Naive thymus-derived CD4-positive, alpha-beta T cell (primary cell): ENCODE measurements around the gene LENG8. TPM values are rescaled to one million over a fixed set of nuclear protein-coding genes. Genes with fewer than 3 reads are reported as not detected.

Experiments
- ATAC-seq: fragments of 150-1000 bp; cut with Tn5 transposase; 2 replicates; pipeline ENCODE4 v1.10.0; 2021; ENCODE audit warnings: mild to moderate bottlenecking, moderate library complexity
- CTCF ChIA-PET: fragments of 350-600 bp; sonication (Branson Sonifier 250); formaldehyde crosslinking; loops from one replicate; lab custom pipeline; 2021; ENCODE audit warnings: antibody characterized with exemption; lab: Charles Lee
- POLR2A ChIA-PET: fragments of 350-600 bp; sonication (Branson Sonifier 250); formaldehyde crosslinking; loops from one replicate; lab custom pipeline; 2021; ENCODE audit warnings: antibody characterized with exemption, inconsistent platforms; lab: Charles Lee
- DNase-seq, 9 donors: peaks; one replicate each; pipeline versions ENCODE4 v3.0.0 to v3.0.0-alpha.2; 2020 to 2022; ENCODE audit warnings: mixed read lengths in 1 of 9
- H3K27ac ChIP-seq: one replicate; pipeline ENCODE4 v1.7.0; 2013; ENCODE audit warnings: mild to moderate bottlenecking, low read depth, low read length, moderate library complexity
- H3K27me3 ChIP-seq, 2 donors: one replicate each; pipeline ENCODE4 v1.7.0; 2013; ENCODE audit warnings: low read length in 2 of 2, mild to moderate bottlenecking in 2 of 2, moderate library complexity in 2 of 2; ENCODE audit not compliant: control insufficient read depth in 2 of 2, insufficient read depth in 2 of 2
- H3K36me3 ChIP-seq, 3 experiments: 1 replicate in 2 of 3; 2 replicates in 1 of 3; pipeline ENCODE4 v1.7.0; 2013; ENCODE audit warnings: low read length in 3 of 3, mild to moderate bottlenecking in 3 of 3, moderate library complexity in 1 of 3; ENCODE audit not compliant: insufficient read depth in 3 of 3, control insufficient read depth in 2 of 3
- H3K4me1 ChIP-seq, 2 donors: one replicate each; pipeline ENCODE4 v1.7.0; 2013; ENCODE audit warnings: low read length in 2 of 2, mild to moderate bottlenecking in 2 of 2, moderate library complexity in 1 of 2; ENCODE audit not compliant: control insufficient read depth in 2 of 2, insufficient read depth in 2 of 2
- H3K4me3 ChIP-seq: 2 replicates; pipeline ENCODE4 v1.7.0; 2013; ENCODE audit warnings: mild to moderate bottlenecking, low read length
- H3K9me3 ChIP-seq, 3 experiments: 1 replicate in 2 of 3; 2 replicates in 1 of 3; pipeline ENCODE4 v1.7.0; 2013; ENCODE audit warnings: low read length in 3 of 3; ENCODE audit not compliant: control insufficient read depth in 2 of 3
- H3K27ac Mint-ChIP-seq, 9 donors: one replicate each; pipeline ENCODE4 v1.8.0; 2020 to 2022; ENCODE audit warnings: mixed read lengths in 9 of 9, mild to moderate bottlenecking in 8 of 9, moderate library complexity in 5 of 9, inconsistent platforms in 2 of 9
- H3K27me3 Mint-ChIP-seq, 5 donors: one replicate each; pipeline ENCODE4 v1.8.0; 2021 to 2022; ENCODE audit warnings: mixed read lengths in 5 of 5, mild to moderate bottlenecking in 1 of 5
- H3K36me3 Mint-ChIP-seq, 5 donors: one replicate each; pipeline ENCODE4 v1.8.0; 2020 to 2022; ENCODE audit warnings: mixed read lengths in 5 of 5, mild to moderate bottlenecking in 3 of 5, inconsistent platforms in 1 of 5
- H3K4me1 Mint-ChIP-seq, 7 donors: one replicate each; pipeline ENCODE4 v1.8.0; 2020 to 2022; ENCODE audit warnings: mixed read lengths in 7 of 7, mild to moderate bottlenecking in 3 of 7, inconsistent platforms in 1 of 7
- H3K4me3 Mint-ChIP-seq, 10 donors: one replicate each; pipeline ENCODE4 v1.8.0; 2020 to 2022; ENCODE audit warnings: mild to moderate bottlenecking in 10 of 10, mixed read lengths in 10 of 10, moderate library complexity in 6 of 10, inconsistent platforms in 2 of 10
- H3K9me3 Mint-ChIP-seq, 11 donors: one replicate each; pipeline ENCODE4 v1.8.0; 2020 to 2022; ENCODE audit warnings: mixed read lengths in 11 of 11, mild to moderate bottlenecking in 4 of 11, inconsistent platforms in 1 of 11, moderate library complexity in 1 of 11
- intact Hi-C, 2 donors: fragments of 100-400 bp; cut with micrococcal nuclease; formaldehyde crosslinking; loops; one replicate each; pipeline ENCODE4 v1.15.1; 2023
- polyA plus RNA-seq, 2 donors: library from polyadenylated mRNA; unstranded; fragments of 300-500 nt; fragmentation: Illumina TruSeq; gene quantifications; one replicate each; pipeline ENCODE4 v1.2.3, GENCODE V29; 2021
- total RNA-seq, 6 experiments: library from RNA in 5 of 6; stranded (reverse) in 5 of 6; gene quantifications; 1 replicate in 5 of 6; 2 replicates in 1 of 6; pipeline ENCODE4 v1.2.3 and lab custom pipeline; 2021 to 2026

The LENG8 gene
- total and polyA plus RNA-seq, 7 experiments from 2014 or later: 6.2 to 685 (median 503) TPM

DNA sequence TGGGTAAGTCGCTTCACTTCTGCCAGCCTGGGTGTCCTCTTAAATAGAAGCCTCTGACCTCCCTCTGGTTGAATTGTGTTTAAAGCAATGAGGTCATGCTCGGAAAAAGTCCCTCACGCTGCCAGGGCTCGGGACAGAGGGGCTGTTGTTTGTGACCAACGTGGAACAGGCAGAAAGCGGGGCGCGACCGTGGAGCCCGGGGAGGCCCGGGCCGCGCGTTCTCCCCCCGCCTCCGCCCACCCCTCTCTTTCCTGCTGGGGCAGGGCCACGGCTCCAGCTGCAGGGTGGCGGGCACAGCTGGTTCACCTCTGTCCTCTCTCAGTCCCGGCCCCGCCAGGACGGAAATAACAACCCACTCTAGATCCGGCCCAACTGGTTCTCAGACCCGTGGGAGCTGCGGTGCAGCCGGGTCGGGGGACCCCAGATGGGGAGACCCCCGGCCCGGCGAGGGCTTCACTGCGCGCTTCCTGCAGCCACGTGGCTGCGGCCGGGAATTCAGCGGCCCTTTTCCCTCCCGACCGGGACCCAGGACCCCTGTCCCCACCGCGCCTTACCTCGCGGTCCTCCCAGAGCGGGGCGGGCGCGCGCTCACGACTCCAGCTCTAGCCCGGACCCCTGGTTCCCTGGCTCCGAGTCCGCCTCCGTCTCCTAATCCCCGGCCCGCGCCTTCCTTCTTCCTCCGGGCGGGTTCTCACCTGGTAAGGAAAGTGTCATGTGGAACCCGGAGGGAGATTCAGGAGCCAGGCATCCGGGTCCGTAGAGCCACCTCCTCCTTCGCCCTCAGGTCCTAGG lies 22.2 kb downstream of the LENG8 start:
- CTCF ChIA-PET: interaction anchor here (0.5 kb wide), 1 partner anchor 9 kb away, joined by 3 read pairs; no protein-coding TSS in a partner anchor
- Mint-ChIP-seq H3K9me3 (peaks cover 0 to 5% (median 0%) of the 10 kb centered on the region in 11 donors), H3K36me3 (no peaks in the 10 kb centered on the region), H3K27me3 (peaks cover 31 to 56% (median 48%) of the 10 kb centered on the region in 5 donors), H3K4me1 (peaks cover 7 to 19% (median 14%) of the 10 kb centered on the region in 7 donors), H3K27ac (no peak overlapping the region), H3K4me3 (peak overlapping the region in 3 of 10 donors; percentile 25 to 39 (median 37))
- POLR2A ChIA-PET: interaction anchor here (1.0 to 1.6 kb wide), 2 partner anchors 23 kb away, joined by 3 to 6 read pairs; partner anchors contain the start of gene LENG8
- Histone ChIP-seq H3K4me1 (no peaks in the 10 kb centered on the region), H3K4me3 (no peak overlapping the region), H3K36me3 (no peaks in the 10 kb centered on the region), H3K9me3 (no peaks in the 10 kb centered on the region), H3K27ac (no peak overlapping the region), H3K27me3 (peaks cover 3 to 4% of the 10 kb centered on the region in 2 donors)
- ATAC-seq (peak; percentile 29), DNase-seq (no peak)
- intact Hi-C loops: no loop called here

DNA sequence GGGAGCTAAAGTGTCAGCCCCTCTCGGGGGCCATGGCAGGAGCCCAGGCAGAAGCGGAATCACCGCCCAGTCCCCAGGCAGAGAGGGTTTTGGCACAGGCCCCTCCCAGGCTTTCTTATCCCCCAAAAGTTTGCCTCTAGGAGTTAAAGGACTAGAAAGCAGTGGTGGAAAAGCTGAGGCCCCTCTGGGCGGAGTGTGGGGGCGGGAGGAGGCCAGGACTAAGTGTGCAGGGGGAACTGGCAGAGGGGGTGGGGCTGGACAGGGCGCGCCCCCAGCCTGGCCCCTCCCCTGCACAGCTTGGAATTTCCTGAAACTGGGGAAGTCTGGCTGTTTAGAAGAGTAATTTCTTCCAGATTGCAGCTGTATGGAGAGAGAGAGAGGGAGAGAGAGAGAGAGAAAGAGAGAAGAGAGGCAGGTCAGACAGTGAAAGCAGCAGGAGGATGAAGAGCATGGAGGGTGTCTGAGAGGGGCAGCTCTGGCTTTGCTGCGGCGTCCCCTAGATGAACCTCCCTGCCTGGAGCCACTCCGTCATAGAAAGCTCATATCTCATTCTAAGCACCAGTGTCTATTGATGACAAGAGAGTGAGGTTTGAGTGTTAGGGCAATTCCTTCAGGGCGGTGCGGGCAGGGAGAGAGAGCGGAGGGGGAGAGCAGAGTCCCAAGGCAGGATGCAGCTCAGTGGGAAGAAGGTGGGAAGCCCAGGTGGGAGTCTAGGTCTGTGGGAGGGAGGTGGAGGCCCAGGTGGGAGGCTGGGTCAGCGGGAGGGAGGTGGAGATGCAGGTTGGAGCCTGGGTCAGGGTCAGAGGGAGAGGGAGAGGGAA lies 24.3 kb downstream of the LENG8 start, which contains the start of gene CDC42EP5:
TSS of gene CDC42EP5 (minus strand) at position 226 of the 821 bp plus-strand sequence. CDS start 7,749 bp downstream, outside the sequence.
- Histone ChIP-seq H3K36me3 (no peaks in the 10 kb centered on the region), H3K27me3 (peaks cover 0 to 4% of the 10 kb centered on the region in 2 donors), H3K27ac (no peak within 1 kb of the TSS), H3K9me3 (no peaks in the 10 kb centered on the region), H3K4me3 (no peak within 1 kb of the TSS), H3K4me1 (no peaks in the 10 kb centered on the region)
- ChIA-PET POLR2A (interaction anchor here (0.6 kb wide), 1 partner anchor 412 kb away, joined by 3 read pairs; no protein-coding TSS in a partner anchor), CTCF (no interaction called here)
- intact Hi-C loops: no loop called here
- Mint-ChIP-seq H3K27ac (peak within 1 kb of the TSS in 1 of 9 donors; percentile 57), H3K9me3 (peaks cover 0 to 3% (median 0%) of the 10 kb centered on the region in 11 donors), H3K4me1 (peaks cover 7 to 19% (median 14%) of the 10 kb centered on the region in 7 donors), H3K4me3 (peak within 1 kb of the TSS in 2 of 10 donors; percentile 5 to 35), H3K36me3 (no peaks in the 10 kb centered on the region), H3K27me3 (peaks cover 41 to 66% (median 59%) of the 10 kb centered on the region in 5 donors)
- DNase-seq (no peak), ATAC-seq (peak; percentile 37)

DNA sequence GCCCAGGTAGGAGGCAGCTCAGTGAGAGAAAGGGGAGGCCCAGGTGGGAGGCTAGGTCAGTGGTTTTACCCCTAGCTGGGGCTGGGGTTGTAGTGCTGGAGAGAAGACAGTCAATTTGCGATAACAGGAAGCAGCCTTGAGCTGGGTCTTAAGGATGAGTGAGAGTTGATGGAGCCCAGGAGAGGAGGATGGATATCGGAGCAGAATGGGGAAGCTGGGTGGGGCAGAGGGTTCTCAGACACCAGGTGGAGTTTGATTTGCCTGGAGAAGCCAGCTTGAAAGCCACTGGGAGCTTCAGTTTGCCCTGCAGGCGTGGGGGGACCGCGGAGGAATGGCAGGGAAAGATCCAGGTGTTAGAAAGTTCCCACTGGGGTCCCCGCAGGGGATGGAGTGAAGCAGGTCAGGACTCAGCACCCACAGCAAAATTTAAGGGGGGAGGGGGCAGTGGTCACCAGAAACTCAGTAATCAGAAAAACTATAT lies 24.9 kb downstream of the LENG8 start:
- Histone ChIP-seq H3K4me1 (no peaks in the 10 kb centered on the region), H3K36me3 (no peaks in the 10 kb centered on the region), H3K27me3 (peaks cover 0 to 4% of the 10 kb centered on the region in 2 donors), H3K9me3 (no peaks in the 10 kb centered on the region), H3K4me3 (no peak overlapping the region), H3K27ac (no peak overlapping the region)
- peak overlapping the region in 1 of 9 donors; percentile 57 for H3K27ac Mint-ChIP-seq
- no peak overlapping the region for H3K4me3 Mint-ChIP-seq
- ATAC-seq (no peak), DNase-seq (no peak)
- H3K4me1 Mint-ChIP-seq: peaks cover 7 to 21% (median 14%) of the 10 kb centered on the region in 7 donors
- peaks cover 0 to 3% (median 0%) of the 10 kb centered on the region in 11 donors for H3K9me3 Mint-ChIP-seq
- CTCF ChIA-PET: interaction anchor here (0.5 kb wide), 1 partner anchor 227 kb away, joined by 3 read pairs; no protein-coding TSS in a partner anchor
- intact Hi-C loops: no loop called here
- no peaks in the 10 kb centered on the region for H3K36me3 Mint-ChIP-seq
- peaks cover 45 to 65% (median 57%) of the 10 kb centered on the region in 5 donors for H3K27me3 Mint-ChIP-seq
- POLR2A ChIA-PET: interaction anchor here (0.6 kb wide), 1 partner anchor 413 kb away, joined by 3 read pairs; no protein-coding TSS in a partner anchor

DNA sequence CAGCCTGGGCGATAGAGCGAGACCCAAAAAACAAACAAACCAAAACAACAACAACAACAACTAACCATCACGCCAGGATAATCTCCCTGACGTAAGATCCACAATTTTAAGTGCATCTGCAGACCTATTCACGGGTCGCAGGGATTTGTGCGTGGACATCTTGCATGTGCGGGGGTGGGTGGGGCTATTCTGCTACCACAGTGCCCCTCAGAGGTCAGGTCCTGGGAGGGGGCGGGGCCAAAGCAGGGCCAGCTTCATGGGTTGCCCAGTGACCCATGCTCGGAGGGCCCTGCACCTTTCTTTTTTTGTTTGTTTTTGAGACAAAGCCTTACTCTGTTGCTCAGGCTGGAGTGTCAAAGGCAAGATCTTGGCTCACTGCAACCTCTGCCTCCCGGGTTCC lies 26.7 kb downstream of the LENG8 start:
- intact Hi-C loops: no loop called here
- POLR2A ChIA-PET: no interaction called here

DNA sequence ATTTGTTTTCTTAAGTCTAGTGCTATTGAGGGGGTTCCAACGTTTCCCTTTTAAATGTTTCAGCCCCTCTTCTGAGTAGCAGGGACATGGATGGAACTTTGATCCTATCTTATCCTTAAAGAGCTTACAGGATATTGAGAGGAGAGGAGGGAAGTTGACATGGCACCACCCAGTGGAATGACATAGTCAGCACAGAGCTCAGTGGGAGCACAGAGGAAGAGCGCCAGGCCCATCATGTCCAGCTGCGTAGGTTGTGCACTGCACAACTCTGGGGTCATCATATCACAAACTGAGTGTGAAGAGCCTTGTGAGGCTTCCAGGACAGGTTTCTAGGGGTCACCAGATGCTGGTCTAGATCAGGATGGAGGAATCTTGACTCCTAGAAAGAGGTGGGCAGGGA lies 28.7 kb downstream of the LENG8 start:
- ChIA-PET POLR2A (no interaction called here), CTCF (interaction anchor here (1.0 kb wide), 1 partner anchor 198 kb away, joined by 4 read pairs; no protein-coding TSS in a partner anchor)
- H3K4me3 ChIP-seq: no peak overlapping the region
- Mint-ChIP-seq H3K27ac (no peak overlapping the region), H3K9me3 (peaks cover 0 to 3% (median 0%) of the 10 kb centered on the region in 11 donors), H3K4me3 (no peak overlapping the region), H3K4me1 (peaks cover 4 to 22% (median 10%) of the 10 kb centered on the region in 7 donors), H3K27me3 (peaks cover 41 to 57% (median 48%) of the 10 kb centered on the region in 5 donors), H3K36me3 (no peaks in the 10 kb centered on the region)
- no peak overlapping the region for H3K27ac ChIP-seq
- no peaks in the 10 kb centered on the region for H3K36me3 ChIP-seq
- peaks cover 0 to 2% of the 10 kb centered on the region in 2 donors for H3K4me1 ChIP-seq
- no peaks in the 10 kb centered on the region for H3K27me3 ChIP-seq
- DNase-seq (no peak), ATAC-seq (no peak)
- intact Hi-C loops: no loop called here
- H3K9me3 ChIP-seq: no peaks in the 10 kb centered on the region

More for the DNA sequence above, 26.7 kb downstream of the LENG8 start:
- peaks cover 0 to 2% of the 10 kb centered on the region in 2 donors for H3K27me3 ChIP-seq
- no peak overlapping the region for H3K4me3 Mint-ChIP-seq
- no peak overlapping the region for H3K27ac ChIP-seq
- ATAC-seq (no peak), DNase-seq (no peak)
- no peaks in the 10 kb centered on the region for H3K4me1 ChIP-seq
- no peak overlapping the region for H3K27ac Mint-ChIP-seq
- no peaks in the 10 kb centered on the region for H3K36me3 ChIP-seq
- no peaks in the 10 kb centered on the region for H3K9me3 ChIP-seq
- peaks cover 33 to 51% (median 46%) of the 10 kb centered on the region in 5 donors for H3K27me3 Mint-ChIP-seq
- peaks cover 0 to 3% (median 0%) of the 10 kb centered on the region in 11 donors for H3K9me3 Mint-ChIP-seq
- peaks cover 2 to 17% (median 7%) of the 10 kb centered on the region in 7 donors for H3K4me1 Mint-ChIP-seq
- H3K36me3 Mint-ChIP-seq: no peaks in the 10 kb centered on the region
- no peak overlapping the region for H3K4me3 ChIP-seq
- CTCF ChIA-PET: no interaction called here
